ENCODE measurements around the gene BCAP31.

BCAP31 gene

GRCh38 chrX:153669174-153669890, 54.9 kb downstream of the BCAP31 start:
- no peak for TF ChIP-seq ARNTL (CRISPR knock-in tag; IDR thresholded peaks at IDR 0.05; ENCODE audit: borderline replicate concordance, low read depth)
- TF ChIP-seq TOX (CRISPR knock-in tag; IDR thresholded peaks at IDR 0.05; ENCODE audit: borderline replicate concordance) = no peak
- TF ChIP-seq ZFP3 (CRISPR knock-in tag; IDR thresholded peaks at IDR 0.05) = no peak
- TF ChIP-seq TCF4 (CRISPR knock-in tag; IDR thresholded peaks at IDR 0.05; ENCODE audit: borderline replicate concordance) = no peak
- no peak for TF ChIP-seq ZNF8 (CRISPR knock-in tag; IDR thresholded peaks at IDR 0.05)
- TF ChIP-seq CSDC2 (CRISPR knock-in tag; IDR thresholded peaks at IDR 0.05) = no peak
- no peak for TF ChIP-seq CSRNP3 (CRISPR knock-in tag; IDR thresholded peaks at IDR 0.05)
- TF ChIP-seq BACH2 (CRISPR knock-in tag; IDR thresholded peaks at IDR 0.05; ENCODE audit: borderline replicate concordance) = no peak
- TF ChIP-seq PATZ1 (CRISPR knock-in tag; IDR thresholded peaks at IDR 0.05; ENCODE audit: borderline replicate concordance) = no peak
- TF ChIP-seq GLIS3 (CRISPR knock-in tag; IDR thresholded peaks at IDR 0.05) = no peak
- TF ChIP-seq ISL1 (CRISPR knock-in tag; IDR thresholded peaks at IDR 0.05) = no peak
- no peak for TF ChIP-seq POU6F1 (CRISPR knock-in tag; IDR thresholded peaks at IDR 0.05; ENCODE audit: borderline replicate concordance, low read depth)
- TF ChIP-seq TSHZ2 (CRISPR knock-in tag; IDR thresholded peaks at IDR 0.05) = no peak
- no peak for TF ChIP-seq ZNF565 (CRISPR knock-in tag; conservative IDR thresholded peaks at IDR 0.05; ENCODE audit: low read depth)
- no peak for TF ChIP-seq OSR1 (CRISPR knock-in tag; IDR thresholded peaks at IDR 0.05)
- no peak for TF ChIP-seq RARB (CRISPR knock-in tag; IDR thresholded peaks at IDR 0.05)
- TF ChIP-seq ZNF70 (CRISPR knock-in tag; IDR thresholded peaks at IDR 0.05) = no peak
- no peak for TF ChIP-seq SNAI2 (CRISPR knock-in tag; IDR thresholded peaks at IDR 0.05)
- TF ChIP-seq ZFP30 (CRISPR knock-in tag; IDR thresholded peaks at IDR 0.05) = no peak
- ATAC-seq = peak; percentile 64

- TF ChIP-seq ZC3H10 (CRISPR knock-in tag; IDR thresholded peaks at IDR 0.05) (no peak), PPARA (CRISPR knock-in tag; IDR thresholded peaks at IDR 0.05; ENCODE audit: borderline replicate concordance) (no peak)
These were observed 55.6 kb downstream of the BCAP31 start for GRCh38 chrX:153668423-153669173.

GRCh38 chrX:153667956-153668396, 56.2 kb downstream of the BCAP31 start:
- ATAC-seq = peak; percentile 91
- TF ChIP-seq TSHZ2 (CRISPR knock-in tag; IDR thresholded peaks at IDR 0.05) = no peak
- TF ChIP-seq TOX (CRISPR knock-in tag; IDR thresholded peaks at IDR 0.05; ENCODE audit: borderline replicate concordance) = no peak
- no peak for TF ChIP-seq ZC3H10 (CRISPR knock-in tag; IDR thresholded peaks at IDR 0.05)
- TF ChIP-seq GLIS3 (CRISPR knock-in tag; IDR thresholded peaks at IDR 0.05) = no peak
- no peak for TF ChIP-seq TCF4 (CRISPR knock-in tag; IDR thresholded peaks at IDR 0.05; ENCODE audit: borderline replicate concordance)
- no peak for TF ChIP-seq ZNF70 (CRISPR knock-in tag; IDR thresholded peaks at IDR 0.05)
- no peak for TF ChIP-seq CSRNP3 (CRISPR knock-in tag; IDR thresholded peaks at IDR 0.05)
- TF ChIP-seq ZFP30 (CRISPR knock-in tag; IDR thresholded peaks at IDR 0.05) = no peak
- TF ChIP-seq PATZ1 (CRISPR knock-in tag; IDR thresholded peaks at IDR 0.05; ENCODE audit: borderline replicate concordance) = no peak
- no peak for TF ChIP-seq OSR1 (CRISPR knock-in tag; IDR thresholded peaks at IDR 0.05)
- no peak for TF ChIP-seq ZFP3 (CRISPR knock-in tag; IDR thresholded peaks at IDR 0.05)

More at GRCh38 chrX:153668423-153669173, 55.6 kb downstream of the BCAP31 start:
- no peak for ATAC-seq
